ENCODE measurements around the gene MEST. TPM values are rescaled to one million over a fixed set of nuclear protein-coding genes. Genes with fewer than 3 reads are reported as not detected.

The MEST gene
- total RNA-seq, 4 donors from 2014 or later, result 7.5 to 17.5 (median 12.4) TPM

DNA sequence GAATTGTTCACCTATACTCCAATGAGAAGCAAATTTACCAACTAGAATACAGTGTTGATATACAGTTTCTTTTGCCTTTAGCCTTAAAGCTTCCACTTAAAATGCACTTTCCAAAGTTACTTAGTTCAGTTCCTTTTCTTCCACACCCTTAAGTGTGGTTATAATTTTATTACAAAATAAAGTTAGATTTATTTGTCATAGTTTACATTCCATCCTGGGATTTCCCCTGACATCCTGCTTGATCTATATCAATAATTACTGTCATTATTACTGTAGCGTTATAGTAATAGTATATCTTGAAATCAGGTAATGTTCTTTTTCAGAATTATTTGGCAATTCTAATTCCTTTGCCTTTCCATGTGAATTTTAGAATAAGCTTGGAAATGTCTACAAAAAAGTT is 23.3 kb upstream of the MEST start:
- H3K27ac ChIP-seq, result no peak overlapping the region
- H3K4me1 ChIP-seq, result no peaks in the 10 kb centered on the region
- H3K4me3 ChIP-seq, result no peak overlapping the region
- no peak for DNase-seq (ENCODE audit: low spot score in 2 of 2)
- TF ChIP-seq POLR2A (IDR thresholded peaks at IDR 0.05) (no peak), POLR2AphosphoS5 (IDR thresholded peaks at IDR 0.05) (no peak), EP300 (IDR thresholded peaks at IDR 0.05) (no peak), CTCF (IDR thresholded peaks at IDR 0.05) (no peak)
- no peaks in the 10 kb centered on the region for H3K27me3 ChIP-seq
- H3K36me3 ChIP-seq, result no peaks in the 10 kb centered on the region
- 64% methylated on average over 1 of the region's 1 CpG for WGBS
- no peaks in the 10 kb centered on the region for H3K9me3 ChIP-seq

- no peaks in the 10 kb centered on the region for H3K9me3 ChIP-seq
- DNase-seq (ENCODE audit: low spot score in 2 of 2), result no peak
- no peak for TF ChIP-seq POLR2AphosphoS5 (IDR thresholded peaks at IDR 0.05)
- no peak for TF ChIP-seq EP300 (IDR thresholded peaks at IDR 0.05)
- TF ChIP-seq CTCF (IDR thresholded peaks at IDR 0.05), result no peak
- TF ChIP-seq POLR2A (IDR thresholded peaks at IDR 0.05), result no peak
- 75% methylated on average over 2 of the region's 2 CpGs for WGBS
- no peak overlapping the region for H3K4me3 ChIP-seq
- no peaks in the 10 kb centered on the region for H3K4me1 ChIP-seq
- H3K27ac ChIP-seq, result no peak overlapping the region
- no peaks in the 10 kb centered on the region for H3K36me3 ChIP-seq
- no peaks in the 10 kb centered on the region for H3K27me3 ChIP-seq
Measured at GRCh38 chr7:130471974-130472373, 19.9 kb upstream of the MEST start.

GRCh38 chr7:130473289-130473688 is 18.6 kb upstream of the MEST start:
- Histone ChIP-seq H3K27me3 (no peaks in the 10 kb centered on the region), H3K9me3 (no peaks in the 10 kb centered on the region), H3K36me3 (no peaks in the 10 kb centered on the region), H3K4me1 (no peaks in the 10 kb centered on the region), H3K27ac (no peak overlapping the region), H3K4me3 (no peak overlapping the region)
- TF ChIP-seq POLR2A (IDR thresholded peaks at IDR 0.05) (no peak), EP300 (IDR thresholded peaks at IDR 0.05) (no peak), POLR2AphosphoS5 (IDR thresholded peaks at IDR 0.05) (no peak), CTCF (IDR thresholded peaks at IDR 0.05) (no peak)
- DNase-seq (ENCODE audit: low spot score in 2 of 2), result no peak

GRCh38 chr7:130473876-130474275 is 18.0 kb upstream of the MEST start:
- WGBS, result 84% methylated on average over 4 of the region's 4 CpGs
- H3K4me3 ChIP-seq, result no peak overlapping the region
- H3K9me3 ChIP-seq, result no peaks in the 10 kb centered on the region
- no peaks in the 10 kb centered on the region for H3K36me3 ChIP-seq
- H3K4me1 ChIP-seq, result no peaks in the 10 kb centered on the region
- no peaks in the 10 kb centered on the region for H3K27me3 ChIP-seq
- no peak overlapping the region for H3K27ac ChIP-seq
- TF ChIP-seq CTCF (IDR thresholded peaks at IDR 0.05) (no peak), POLR2AphosphoS5 (IDR thresholded peaks at IDR 0.05) (no peak), EP300 (IDR thresholded peaks at IDR 0.05) (no peak), POLR2A (IDR thresholded peaks at IDR 0.05) (no peak)
- no peak for DNase-seq (ENCODE audit: low spot score in 2 of 2)

DNA sequence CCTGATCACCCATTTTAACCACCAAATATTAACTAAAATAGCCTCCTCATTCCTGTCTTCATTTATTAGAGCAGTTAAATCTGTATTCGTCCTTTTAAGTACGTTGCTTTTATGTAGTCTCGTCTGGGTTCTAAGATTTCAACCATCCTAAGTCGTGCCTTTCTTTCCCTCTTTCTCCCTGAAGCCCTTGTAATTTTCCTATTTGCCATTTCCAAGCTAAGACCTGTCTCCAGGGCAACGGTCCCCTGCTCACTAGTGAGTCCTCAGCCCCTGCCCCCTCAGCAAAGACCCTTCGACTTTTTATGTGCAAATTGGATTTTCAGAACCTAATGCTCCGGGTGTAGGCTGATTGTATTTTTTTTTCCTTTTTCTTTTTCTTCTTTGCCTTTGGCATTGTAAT is 16.1 kb upstream of the MEST start:
- Histone ChIP-seq H3K4me3 (no peak overlapping the region), H3K9me3 (no peaks in the 10 kb centered on the region), H3K27ac (no peak overlapping the region), H3K4me1 (no peaks in the 10 kb centered on the region), H3K36me3 (no peaks in the 10 kb centered on the region), H3K27me3 (no peaks in the 10 kb centered on the region)
- TF ChIP-seq POLR2A (IDR thresholded peaks at IDR 0.05), result no peak
- WGBS, result 82% methylated on average over 7 of the region's 7 CpGs
- no peak for DNase-seq (ENCODE audit: low spot score in 2 of 2)
